HCT116 (cell line): ENCODE measurements around the gene OR4X1. TPM values are rescaled to one million over a fixed set of nuclear protein-coding genes. Genes with fewer than 3 reads are reported as not detected.

ENCODE experiments used
- total RNA-seq: library from RNA; stranded (reverse); gene quantifications from one replicate; pipeline ENCODE4 v1.2.1, GENCODE V29; 2021; ENCODE audit not compliant: unreplicated experiment

Gene OR4X1
- total RNA-seq, 1 experiment from 2014 or later = not detected

Other genes with a start within 250 kb of the OR4X1 start
- not detected for gene OR4B1, start 47.1 kb upstream of the OR4X1 start, total RNA-seq
- gene OR4X2, start 18.8 kb upstream of the OR4X1 start, total RNA-seq = not detected
- gene OR4S1, start 42.4 kb downstream of the OR4X1 start, total RNA-seq = not detected
- not detected for gene OR4C3, start 61.1 kb downstream of the OR4X1 start, total RNA-seq
- not detected for gene OR4C5, start 102.6 kb downstream of the OR4X1 start, total RNA-seq
- not detected for gene OR4A47, start 224.9 kb downstream of the OR4X1 start, total RNA-seq